HepG2 (cell line): Measurements from ENCODE around the gene SUSD3. TPM values are rescaled to one million over a fixed set of nuclear protein-coding genes. Genes with fewer than 3 reads are reported as not detected.

Source experiments
- ATAC-seq: fragments of 200-7000 bp; cut with Tn5 transposase; 3 replicates; pipeline ENCODE4 v1.9.1; 2020; ENCODE audit warnings: mild to moderate bottlenecking, moderate library complexity
- BruUV-seq: library from RNA; stranded (reverse); fragments of 400-500 nt; replicated peaks from 2 replicates; lab custom pipeline; 2021; lab: Mats Ljungman, UMichigan
- CTCF ChIA-PET: fragments of 300-600 bp; formaldehyde crosslinking; extraction: SDS; loops from one replicate; lab custom pipeline; 2021; ENCODE audit warnings: low total read pairs, inconsistent platforms, low intra/inter-chr PET ratio; lab: Yijun Ruan, JAX
- POLR2A ChIA-PET: fragments of 350-600 bp; sonication (Branson Sonifier 250); formaldehyde crosslinking; loops from one replicate; lab custom pipeline; 2020; ENCODE audit warnings: antibody characterized with exemption, inconsistent platforms; lab: Yijun Ruan, JAX
- DNase-seq: peaks from one replicate; pipeline ENCODE4 v3.0.0-alpha.2; 2015; ENCODE audit warnings: low spot score
- FAIRE-seq: peaks from 3 replicates; lab custom pipeline; 2011; peaks lifted over from hg19 to GRCh38; lab: Jason Lieb, UNC
- H2AFZ ChIP-seq: one replicate; pipeline ENCODE4 v1.6.1; 2011; ENCODE audit warnings: low read length, inconsistent platforms
- H3K27ac ChIP-seq: fragments of 300-600 bp; 3 replicates; pipeline ENCODE4 v1.8.0; 2011; ENCODE audit warnings: mixed run types, mild to moderate bottlenecking, mixed read lengths, low read length, inconsistent platforms; ENCODE audit not compliant: insufficient read depth; ENCODE audit errors: extremely low read length
- H3K27me3 ChIP-seq, 2 experiments: fragments of 200-600 bp in 1 of 2; 2 replicates in 1 of 2; 3 replicates in 1 of 2; pipeline versions ENCODE4 v1.6.0 to v1.8.0; 2011; ENCODE audit warnings: low read length in 2 of 2, mild to moderate bottlenecking in 2 of 2, moderate library complexity in 2 of 2, inconsistent platforms in 1 of 2; ENCODE audit not compliant: insufficient read depth in 2 of 2, control insufficient read depth in 1 of 2
- H3K36me3 ChIP-seq, 2 experiments: fragments of 200-600 bp in 1 of 2; replicated peaks in 1 of 2; 2 replicates in 1 of 2; 3 replicates in 1 of 2; pipeline versions ENCODE4 v1.5.1 to v1.8.0; 2011; ENCODE audit warnings: low read length in 2 of 2, inconsistent platforms in 1 of 2; ENCODE audit not compliant: insufficient read depth in 2 of 2, control insufficient read depth in 1 of 2
- H3K4me1 ChIP-seq: 2 replicates; pipeline ENCODE4 v1.5.1; 2012; ENCODE audit warnings: low read length, inconsistent platforms; ENCODE audit not compliant: insufficient read depth
- H3K4me2 ChIP-seq: 2 replicates; pipeline ENCODE4 v1.6.0; 2011; ENCODE audit warnings: low read depth, low read length, inconsistent platforms
- H3K4me3 ChIP-seq, 3 experiments: fragments of 200-600 bp in 1 of 3; sonication (generic), shearing (Covaris generic) in 1 of 3; replicated peaks in 1 of 3; 2 replicates each; pipeline ENCODE4 v1.5.1; 2011 to 2016; ENCODE audit warnings: low read length in 3 of 3, inconsistent platforms in 2 of 3, low read depth in 2 of 3, mild to moderate bottlenecking in 2 of 3, control low read depth in 1 of 3, mixed read lengths in 1 of 3; ENCODE audit not compliant: insufficient read depth in 1 of 3
- H3K79me2 ChIP-seq: one replicate; pipeline ENCODE4 v1.6.1; 2011; ENCODE audit warnings: low read length, inconsistent platforms; ENCODE audit not compliant: insufficient read depth
- H3K9ac ChIP-seq: 2 replicates; pipeline ENCODE4 v1.6.0; 2011; ENCODE audit warnings: mild to moderate bottlenecking, low read depth, low read length, inconsistent platforms; ENCODE audit not compliant: insufficient read depth
- H3K9me3 ChIP-seq: 2 replicates; pipeline ENCODE4 v1.5.1; 2012; ENCODE audit warnings: mild to moderate bottlenecking, low read length
- H4K20me1 ChIP-seq: 2 replicates; pipeline ENCODE4 v1.6.0; 2011; ENCODE audit warnings: inconsistent platforms, mild to moderate bottlenecking, low read length, moderate library complexity; ENCODE audit not compliant: insufficient read depth
- CREM ChIP-seq, 2 experiments: sonication (generic) in 1 of 2; formaldehyde crosslinking in 1 of 2; IDR thresholded peaks; 2 replicates each; pipeline versions ENCODE4 v1.4.0 to v1.6.1; 2016 to 2020; ENCODE audit warnings: antibody characterized with exemption in 1 of 2, mild to moderate bottlenecking in 1 of 2, missing genetic modification reagents in 1 of 2
- FLYWCH1 ChIP-seq: sonication (generic); formaldehyde crosslinking; IDR thresholded peaks from 2 replicates; pipeline ENCODE4 v1.8.1; 2023; ENCODE audit warnings: mild to moderate bottlenecking, missing genetic modification reagents
- TBX3 ChIP-seq: fragments of 450-650 bp; IDR thresholded peaks from 2 replicates; pipeline ENCODE4 v1.6.1; 2017; ENCODE audit warnings: antibody characterized with exemption, mild to moderate bottlenecking, inconsistent platforms, borderline replicate concordance
- YEATS4 ChIP-seq: sonication (generic); formaldehyde crosslinking; IDR thresholded peaks from 2 replicates; pipeline ENCODE4 v1.4.0; 2020; ENCODE audit warnings: missing genetic modification reagents, borderline replicate concordance
- ZBTB34 ChIP-seq: sonication (generic); formaldehyde crosslinking; IDR thresholded peaks from 2 replicates; pipeline ENCODE4 v1.8.0; 2022; ENCODE audit warnings: mild to moderate bottlenecking, missing genetic modification reagents
- ZBTB49 ChIP-seq: sonication (generic); formaldehyde crosslinking; IDR thresholded peaks from 2 replicates; pipeline ENCODE4 v1.4.0; 2020; ENCODE audit warnings: missing genetic modification reagents, borderline replicate concordance
- ZNF430 ChIP-seq: sonication (generic); formaldehyde crosslinking; IDR thresholded peaks from 2 replicates; pipeline ENCODE4 v1.9.0; 2021; ENCODE audit warnings: mild to moderate bottlenecking, missing genetic modification reagents
- WGBS: methylation state at CpG from one replicate; pipeline ENCODE4 v1.1.6; 2017; ENCODE audit warnings: low lambda C conversion rate; 5-methylcytosine and 5-hydroxymethylcytosine counted together
- in situ Hi-C: cut with HindIII; loops from 2 replicates; pipeline ENCODE4 v1.10.0; 2017; ENCODE audit warnings: low pct_unique_long_range_greater_than_20kb; ENCODE audit not compliant: extremely low pct_ligation_motif_present
- intact Hi-C: fragments of 100-400 bp; cut with micrococcal nuclease; formaldehyde crosslinking; loops from one replicate; pipeline ENCODE4 v1.10.0; 2022; ENCODE audit not compliant: unreplicated experiment
- polyA plus RNA-seq, 8 experiments: library from polyadenylated mRNA; depleted of rRNA in 3 of 8; stranded (reverse) in 7 of 8; unstranded in 1 of 8; fragments of >200 nt; fragmentation: Illumina TruSeq in 4 of 8; extraction: Trizol in 4 of 8; gene quantifications; 2 replicates each; pipeline versions ENCODE4 v1.2.1 to v1.2.3, GENCODE V29; 2011 to 2016; ENCODE audit warnings: low read depth in 4 of 8, missing spikeins in 1 of 8, mixed read lengths in 1 of 8; ENCODE audit not compliant: insufficient read depth in 1 of 8
- total RNA-seq, 5 experiments: library from RNA; depleted of rRNA; stranded (reverse); fragments of >200 nt; fragmentation: Illumina TruSeq; extraction: Trizol; gene quantifications; 2 replicates each; pipeline ENCODE4 v1.2.3, GENCODE V29; 2016; ENCODE audit warnings: low read depth in 1 of 5

The SUSD3 gene
- total and polyA plus RNA-seq, 2 of the 13 experiments (the other 11 are each of a cell fraction or from before 2014, with no cell fraction given) = 7.0 to 9.1 TPM

- ChIA-PET POLR2A (no interaction called here), CTCF (no interaction called here)
- Histone ChIP-seq H3K27me3 (no peaks in the 10 kb centered on the region; a peak in 1 of 5 replicates), H3K36me3 (no peaks in the 10 kb centered on the region), H3K4me3 (no peak overlapping the region), H3K4me2 (no peak overlapping the region), H3K27ac (no peak overlapping the region), H3K4me1 (no peaks in the 10 kb centered on the region), H3K9ac (no peak overlapping the region), H2AFZ (no peak overlapping the region), H4K20me1 (no peaks in the 10 kb centered on the region), H3K79me2 (no peaks in the 10 kb centered on the region), H3K9me3 (no peaks in the 10 kb centered on the region)
- intact Hi-C loops = no loop called here
- WGBS = 67% methylated on average over 6 of the region's 10 CpGs
- in situ Hi-C loops = no loop called here
- no peak for DNase-seq
- FAIRE-seq = no peak
- ATAC-seq = no peak
- BruUV-seq = no TSS peak
- no peak for TF ChIP-seq TBX3
- TF ChIP-seq CREM (IDR thresholded peaks at IDR 0.05) = no peak
- no peak for TF ChIP-seq CREM (CRISPR knock-in tag; IDR thresholded peaks at IDR 0.05)
- TF ChIP-seq ZBTB49 (CRISPR knock-in tag) = no peak
- no peak for TF ChIP-seq ZNF430
- TF ChIP-seq ZBTB34 (CRISPR knock-in tag) = no peak
- no peak for TF ChIP-seq FLYWCH1
- no peak for TF ChIP-seq YEATS4 (CRISPR knock-in tag)
These were observed 22.6 kb downstream of the SUSD3 start for GRCh38 chr9:93081081-93081529.
